HK-2 (cell line): ENCODE results near the gene KIF20B.
A peak's percentile ranks its signal among the peaks of the same experiment; 100 is the strongest.
"Not testable (repeated sequence)": the region's sequence is repeated elsewhere in the genome, so short reads cannot be mapped to it uniquely, and the experiment has no call there.

Source experiments
- DNase-seq: peaks from one replicate; pipeline ENCODE4 v3.0.0-alpha.2; 2018; ENCODE audit not compliant: unreplicated experiment

The KIF20B gene

DNA sequence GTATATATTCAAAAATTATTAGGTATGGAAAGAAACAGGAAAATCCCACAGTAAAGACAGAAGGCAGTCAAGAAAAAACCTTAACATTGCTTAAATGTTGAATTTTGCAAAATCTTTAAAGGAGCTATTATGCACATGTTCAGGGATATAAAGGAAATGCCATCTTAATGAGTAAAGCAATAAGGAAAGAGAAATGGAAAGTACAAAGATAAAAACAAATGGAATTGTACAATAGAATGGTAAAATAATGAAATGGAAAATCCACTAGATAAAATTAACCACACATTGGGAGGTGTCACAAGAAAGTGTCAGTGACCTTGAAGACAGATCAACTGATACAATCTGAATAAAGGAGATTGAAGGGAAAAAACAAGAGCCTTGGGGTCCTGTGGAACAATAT, 82.0 kb downstream of the KIF20B start:
- DNase-seq: no peak

DNA sequence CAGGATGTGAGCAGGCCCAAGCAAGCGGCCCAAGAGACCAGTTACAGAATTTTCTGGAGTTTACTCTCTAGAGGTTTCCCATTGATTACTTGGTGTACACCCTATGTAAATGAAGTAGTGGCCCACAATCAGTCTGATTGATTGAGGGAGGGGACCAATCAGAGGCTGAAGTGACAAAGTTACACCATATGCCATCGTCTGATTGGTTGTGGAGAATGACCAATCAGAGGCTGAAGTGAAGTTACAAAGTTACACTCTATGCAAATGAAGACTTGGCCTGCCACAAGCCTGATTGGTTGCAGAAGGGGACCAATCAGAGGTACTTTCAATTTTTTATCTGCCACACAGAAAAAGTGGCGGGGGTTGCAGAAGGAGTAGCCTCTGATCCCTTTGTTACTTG, 83.7 kb downstream of the KIF20B start:
- no peak for DNase-seq

DNA sequence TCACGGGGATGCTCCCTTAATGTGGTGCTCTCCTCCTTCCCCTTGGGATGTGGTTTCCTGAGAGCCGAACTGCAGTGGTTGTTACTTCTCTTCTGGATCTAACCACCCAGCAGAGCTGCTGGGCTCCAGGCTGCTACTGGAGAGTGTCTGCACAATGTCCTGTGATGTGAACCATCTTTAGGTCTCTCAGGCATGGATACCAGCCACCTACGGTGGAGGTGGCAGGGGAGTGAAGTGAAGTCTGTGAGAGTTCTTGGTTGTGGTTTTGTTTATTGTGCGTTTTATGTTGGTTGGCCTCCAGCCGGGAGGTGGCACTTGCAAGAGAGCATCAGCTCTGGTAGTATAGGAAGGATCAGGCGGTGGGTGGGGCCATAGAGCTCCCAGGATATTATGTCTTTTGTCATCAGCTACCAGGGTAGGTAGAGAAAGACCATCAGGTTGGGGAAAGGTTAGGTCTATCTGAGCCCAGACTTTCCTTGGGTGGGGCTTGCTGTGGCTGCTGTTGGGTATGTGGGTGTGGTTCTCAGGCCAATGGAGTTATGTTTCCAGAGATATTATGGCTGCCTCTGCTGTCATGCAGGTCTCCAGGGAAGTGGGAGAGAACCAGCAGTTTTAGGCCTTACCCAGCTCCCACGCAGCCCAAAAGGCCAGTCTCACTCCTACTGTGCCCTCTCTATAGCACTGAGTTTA, 87.9 kb downstream of the KIF20B start:
- DNase-seq: no peak

DNA sequence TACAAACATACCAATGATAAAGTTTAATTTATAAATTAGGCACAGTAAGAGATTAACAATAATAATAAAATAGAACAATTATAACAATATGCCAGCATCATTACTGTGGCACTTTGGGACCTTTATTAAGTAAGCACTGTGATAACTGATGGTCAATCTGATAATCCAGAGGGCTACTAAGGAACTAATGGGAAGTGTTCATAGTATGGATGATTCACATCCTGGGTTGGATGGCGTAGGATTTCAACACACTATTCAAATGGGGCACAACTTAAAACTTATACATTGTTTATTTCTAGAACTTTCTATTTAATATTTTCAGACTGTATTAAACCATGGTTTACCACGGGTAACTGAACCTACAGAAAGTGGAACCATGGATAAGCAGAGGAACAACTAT, 90.8 kb downstream of the KIF20B start:
- DNase-seq: no peak

DNA sequence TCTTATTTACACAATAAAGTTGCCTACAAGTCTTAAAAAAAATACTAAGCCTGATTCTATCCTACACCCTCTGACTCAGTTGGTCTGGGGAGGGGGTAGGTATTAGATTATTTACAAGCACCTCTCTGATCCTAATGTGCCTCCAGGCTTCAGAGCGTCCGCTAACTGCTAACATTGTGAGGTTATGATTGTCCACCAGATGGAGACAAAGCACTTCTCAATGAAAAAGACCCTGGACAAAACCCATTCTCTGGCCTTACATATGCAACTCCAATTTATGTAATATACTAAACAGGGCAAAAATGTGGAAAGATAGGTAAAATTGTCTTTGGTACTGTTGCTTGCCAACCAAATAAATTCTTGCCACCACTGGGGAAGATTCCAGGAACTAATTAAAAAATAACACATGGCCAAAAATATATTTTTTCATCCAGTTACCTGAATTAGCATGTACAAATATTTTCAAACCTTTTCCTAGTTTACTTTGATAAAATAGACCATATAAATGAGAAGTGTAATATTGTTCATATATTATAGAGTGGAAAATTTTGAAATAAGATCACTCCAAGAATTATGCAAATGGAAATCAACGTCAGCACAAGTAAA, 92.4 kb downstream of the KIF20B start:
- peak; percentile 24 for DNase-seq

DNA sequence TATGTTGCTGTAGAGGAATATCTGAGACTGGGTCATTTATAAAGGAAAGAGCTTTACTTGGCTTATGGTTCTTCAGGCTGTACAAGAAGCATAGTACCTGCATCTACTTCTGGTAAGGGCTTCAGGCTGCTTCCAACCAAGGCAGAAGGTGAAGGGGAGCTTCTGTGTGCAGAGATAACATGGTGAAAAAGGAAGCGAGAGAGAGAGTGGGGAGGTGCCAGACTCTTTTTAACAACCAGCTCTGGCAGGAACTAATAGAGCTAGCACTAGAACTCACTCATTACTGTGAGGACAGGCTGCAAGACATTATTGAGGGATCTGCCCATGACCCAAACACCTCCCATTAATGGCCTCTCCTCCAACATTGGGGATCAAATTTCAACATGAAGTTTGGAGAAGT, 94.5 kb downstream of the KIF20B start:
- DNase-seq: no peak

DNA sequence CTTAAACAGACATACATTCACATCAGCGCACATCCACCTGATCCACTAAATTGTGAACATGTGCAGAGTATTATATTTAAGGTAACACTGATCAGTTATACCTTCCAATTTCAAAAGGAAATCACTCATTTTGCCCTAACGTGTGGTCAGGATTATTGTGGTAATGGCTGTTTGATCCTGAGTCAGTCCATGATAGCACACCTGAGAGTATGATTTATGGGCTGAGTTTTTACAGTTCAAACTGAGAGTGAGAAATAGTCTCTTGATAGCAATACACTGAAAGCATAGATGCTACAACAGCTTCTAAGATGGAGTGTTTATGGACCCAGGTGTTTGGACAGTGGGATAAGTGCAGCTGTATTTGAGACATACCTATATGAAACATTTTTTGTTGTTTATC, 96.7 kb downstream of the KIF20B start:
- no peak for DNase-seq

DNA sequence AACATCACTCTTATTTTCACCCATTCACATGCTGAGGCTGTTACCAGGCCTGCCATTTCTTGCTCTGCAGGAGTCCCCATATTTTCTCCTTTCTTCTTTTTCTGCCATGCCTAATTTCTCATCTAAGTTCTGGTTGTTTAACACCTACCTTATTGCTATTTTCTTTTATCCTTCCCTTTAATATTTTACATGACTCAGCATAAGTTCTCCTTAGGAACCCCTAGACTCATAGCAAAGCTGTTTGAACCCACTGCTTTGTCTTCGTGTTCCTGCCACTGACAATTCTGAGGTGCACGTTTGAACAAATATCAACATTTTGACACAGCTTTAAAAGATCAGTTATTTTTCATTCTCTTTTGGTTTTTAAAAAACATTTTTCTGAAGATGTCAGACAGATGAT, 98.2 kb downstream of the KIF20B start:
- no peak for DNase-seq

DNA sequence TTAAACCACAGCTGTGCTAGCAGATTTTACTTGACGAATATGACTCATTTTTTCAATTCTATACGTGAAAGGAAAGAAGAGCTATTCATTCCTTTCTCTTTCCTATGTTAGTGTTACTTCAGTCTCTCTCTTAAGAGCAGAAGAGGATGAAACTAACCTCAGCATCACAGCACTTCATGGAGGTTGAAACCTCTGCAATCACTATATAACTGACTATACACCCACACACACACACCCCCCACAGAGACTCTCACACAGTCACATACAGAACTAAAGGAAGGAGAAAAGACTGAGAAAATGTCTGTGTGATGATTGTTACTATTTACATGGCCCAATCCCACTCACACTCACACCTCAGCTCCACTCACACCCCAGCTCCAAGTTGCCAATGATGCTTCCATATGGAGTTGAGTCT, 104.2 kb downstream of the KIF20B start:
- no peak for DNase-seq

DNA sequence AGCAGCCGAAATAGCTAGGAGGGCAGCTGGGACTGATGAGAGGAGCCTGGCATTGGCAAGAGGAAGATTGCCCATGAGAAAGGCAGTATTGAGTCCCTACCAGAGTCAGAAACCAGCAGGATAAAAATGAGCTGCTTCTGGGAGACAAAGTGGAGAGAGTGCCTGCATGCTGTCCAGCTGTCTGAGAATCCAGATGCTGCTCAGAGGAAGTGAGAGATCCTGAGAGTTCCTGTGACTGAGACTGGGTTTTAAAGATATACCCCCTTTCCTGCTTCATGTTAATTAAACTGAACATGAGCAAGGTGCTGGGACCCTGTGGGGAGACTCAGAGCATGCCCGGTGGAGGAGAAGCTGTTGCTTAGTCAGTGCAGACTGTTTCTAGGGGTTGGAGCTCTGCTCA, 107.5 kb downstream of the KIF20B start:
- DNase-seq: no peak

DNA sequence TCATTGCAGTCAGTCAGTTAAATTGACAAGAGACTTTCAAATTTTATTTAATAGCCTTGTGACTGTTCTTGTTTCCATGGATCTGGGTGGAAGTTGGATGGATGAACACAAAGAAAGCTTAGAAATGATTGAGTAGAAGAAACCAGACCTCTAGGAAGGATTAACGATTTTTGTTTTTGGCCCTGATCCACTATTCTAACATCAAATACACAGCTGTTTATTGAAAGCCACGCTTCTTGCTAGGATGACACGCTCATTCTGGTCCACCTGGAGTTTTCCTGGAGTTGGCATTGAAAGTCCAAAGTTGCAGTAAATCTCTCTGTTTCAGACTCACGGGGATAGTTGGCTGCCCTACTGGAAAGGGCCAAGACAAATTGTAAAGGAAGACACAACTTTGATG, 108.4 kb downstream of the KIF20B start:
- DNase-seq: no peak

DNA sequence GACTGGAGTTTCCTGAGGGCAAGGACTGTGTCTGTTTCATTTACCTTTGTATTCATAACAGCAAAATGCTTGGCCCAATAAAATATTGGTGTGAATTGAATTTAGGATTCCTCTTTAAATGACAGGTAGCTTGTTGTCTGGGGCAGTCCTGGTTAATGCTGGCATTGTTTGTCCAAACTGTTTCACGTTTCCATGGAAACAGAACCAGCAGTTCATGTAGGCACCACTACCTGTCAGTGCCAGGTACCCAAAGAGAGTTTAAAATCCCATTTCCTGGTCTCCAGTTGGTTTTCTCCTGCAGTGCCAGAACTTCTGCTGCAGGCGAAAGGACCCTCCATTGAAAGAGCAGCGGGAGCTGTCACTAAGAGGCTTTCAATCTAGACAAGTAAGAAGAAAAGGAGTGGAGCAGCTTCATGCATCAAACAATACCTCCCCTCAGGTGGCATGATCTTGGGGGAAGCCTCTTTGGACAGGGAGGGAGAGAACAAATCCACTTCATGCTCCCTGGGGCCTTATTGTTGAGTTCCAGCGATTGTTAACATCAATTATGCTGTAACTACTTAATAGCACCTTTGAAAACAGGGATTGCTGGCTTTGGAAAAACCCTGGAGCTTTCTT, 109.6 kb downstream of the KIF20B start:
- no peak for DNase-seq

DNA sequence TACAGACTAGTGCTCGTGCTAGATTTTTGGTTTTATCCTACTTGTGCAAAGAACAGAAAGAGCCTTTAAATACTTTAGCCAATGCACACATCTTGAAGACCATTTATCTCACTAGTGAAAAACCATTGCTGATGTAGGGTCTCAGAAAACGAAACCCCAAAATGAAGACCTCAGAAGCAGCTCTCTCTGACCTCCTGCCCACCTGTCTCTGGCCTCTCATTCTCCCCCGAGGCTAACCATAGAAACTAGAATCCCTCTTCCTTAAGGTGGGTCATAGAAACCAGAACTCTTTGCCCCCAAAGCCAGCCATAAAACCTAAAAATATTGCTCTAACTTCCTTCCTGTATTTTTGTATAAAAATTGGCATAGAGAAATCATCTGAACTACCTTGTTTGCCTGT, 112.2 kb downstream of the KIF20B start:
- no peak for DNase-seq

DNA sequence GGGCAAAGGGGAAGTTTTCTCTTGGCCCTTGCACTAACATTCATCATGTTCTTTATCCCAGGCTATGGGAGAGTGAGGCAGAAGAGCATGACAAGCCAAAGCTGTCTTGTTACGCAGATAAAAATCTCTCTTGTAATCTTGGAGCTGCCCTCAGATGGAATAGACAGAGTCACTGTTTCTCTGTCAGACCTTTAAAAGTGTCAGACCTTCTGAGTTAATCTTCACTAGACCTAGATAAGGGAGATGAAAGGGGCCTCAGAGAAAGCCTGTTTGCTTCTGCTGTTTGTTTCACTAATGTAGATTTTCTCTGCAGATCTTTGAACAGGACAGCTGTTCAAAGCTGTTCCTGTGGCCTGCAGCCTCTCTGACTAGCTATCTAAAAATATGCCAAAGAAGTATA, 112.9 kb downstream of the KIF20B start:
- no peak for DNase-seq

DNA sequence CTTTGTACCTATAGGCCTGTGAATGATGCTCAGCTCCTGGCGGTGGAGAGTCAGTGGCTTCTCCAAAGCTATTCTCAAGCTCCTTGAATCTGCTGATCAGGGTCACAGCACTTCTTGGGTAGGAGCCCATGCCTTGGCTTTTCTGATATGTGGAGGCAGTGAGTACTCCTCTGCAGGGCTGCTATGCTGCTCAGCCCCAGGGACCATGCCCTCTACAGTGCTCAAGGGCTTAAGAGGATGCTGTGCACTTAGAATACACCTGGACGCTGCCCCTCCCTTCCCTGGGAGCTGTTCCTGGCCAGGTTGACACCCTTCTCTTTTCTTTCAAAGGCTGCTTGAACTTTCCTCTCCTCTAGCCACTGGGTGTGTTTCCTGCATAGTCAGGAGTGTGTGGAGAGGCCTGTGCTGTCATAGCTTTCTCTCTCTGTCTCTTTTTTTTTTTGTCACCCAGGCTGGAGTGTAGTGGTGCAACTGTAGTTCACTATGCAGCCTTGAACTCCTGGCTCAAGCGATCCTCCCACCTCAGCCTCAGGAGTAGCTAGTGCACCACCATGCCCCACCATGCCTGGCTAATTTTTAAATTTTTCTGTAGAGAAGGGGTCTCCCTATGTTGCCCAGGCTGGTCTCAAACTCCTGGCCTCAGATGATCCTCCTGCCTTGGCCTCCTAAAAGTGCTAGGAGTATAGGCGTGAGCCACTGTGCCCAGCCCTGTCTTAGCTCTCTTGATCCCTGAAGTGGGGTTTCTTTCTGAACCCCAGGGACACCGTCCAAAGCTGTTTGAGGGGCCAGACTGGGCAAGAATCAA, 113.9 kb downstream of the KIF20B start:
- DNase-seq: no peak

DNA sequence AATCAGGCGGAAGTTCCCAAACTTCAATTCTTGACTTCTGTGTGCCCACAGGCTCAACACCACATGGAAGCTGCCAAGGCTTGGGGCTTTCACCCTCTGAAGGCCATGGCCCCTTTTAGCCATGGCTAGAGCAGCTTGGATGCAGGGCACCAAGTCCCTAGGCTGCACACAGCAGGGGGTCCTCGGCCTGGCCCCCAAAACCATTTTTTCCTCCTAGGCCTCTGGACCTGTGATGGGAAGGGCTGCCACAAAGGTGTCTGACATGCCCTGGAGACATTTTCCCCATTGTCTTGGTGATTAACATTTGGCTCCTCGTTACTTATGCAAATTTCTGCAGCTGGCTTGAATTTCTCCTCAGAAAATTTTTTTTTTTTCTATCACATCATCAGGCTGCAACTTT, 117.6 kb downstream of the KIF20B start:
- not testable (repeated sequence) for DNase-seq
